Esophagus squamous epithelium (tissue), 5 donors: ENCODE results near the gene CYB561. TPM values are rescaled to one million over a fixed set of nuclear protein-coding genes. Genes with fewer than 3 reads are reported as not detected.

Source experiments
- DNase-seq: peaks from one replicate; lab custom pipeline; 2025; lab: John Stamatoyannopoulos, UW
- H3K27ac ChIP-seq, 4 donors: fragments of 200-600 bp; sonication (generic); one replicate each; pipeline ENCODE4 v1.5.1; 2016 to 2019; ENCODE audit warnings: mild to moderate bottlenecking in 1 of 4
- H3K27me3 ChIP-seq, 4 donors: fragments of 200-600 bp; sonication (generic); 1 replicate in 3 of 4; 2 replicates in 1 of 4; pipeline versions ENCODE4 v1.5.1 to v1.6.0; 2017 to 2021; ENCODE audit warnings: antibody characterized with exemption in 1 of 4
- H3K36me3 ChIP-seq, 3 donors: fragments of 200-600 bp; sonication (generic); one replicate each; pipeline ENCODE4 v1.5.1; 2016 to 2019
- H3K4me1 ChIP-seq, 3 donors: fragments of 200-600 bp; sonication (generic); one replicate each; pipeline ENCODE4 v1.5.1; 2017 to 2019
- H3K4me3 ChIP-seq, 4 donors: fragments of 200-600 bp; sonication (generic); 1 replicate in 3 of 4; 2 replicates in 1 of 4; pipeline ENCODE4 v1.5.1; 2016 to 2019; ENCODE audit warnings: mild to moderate bottlenecking in 2 of 4, moderate library complexity in 1 of 4
- H3K9me3 ChIP-seq, 3 donors: fragments of 200-600 bp; sonication (generic); one replicate each; pipeline ENCODE4 v1.5.1; 2016 to 2019
- POLR2A ChIP-seq, 4 donors: fragments of 450-650 bp; IDR thresholded peaks; one replicate each; pipeline ENCODE4 v1.6.1; 2017; ENCODE audit warnings: antibody characterized with exemption in 4 of 4, mild to moderate bottlenecking in 4 of 4, moderate library complexity in 3 of 4
- WGBS, 2 donors: methylation state at CpG; one replicate each; pipeline ENCODE4 v1.1.5; 2018; 5-methylcytosine and 5-hydroxymethylcytosine counted together
- intact Hi-C: fragments of 100-400 bp; cut with DNase I; formaldehyde crosslinking; loops from one replicate; pipeline ENCODE4 v1.15.0; 2022
- total RNA-seq, 4 donors: library from RNA; depleted of rRNA; stranded (reverse); fragments of >200 nt; gene quantifications; one replicate each; pipeline ENCODE4 v1.1.0, GENCODE V29; 2016
- TF ChIP-seq, protein P1 (sequence below), 6 experiments: fragments of 450-650 bp in 4 of 6; fragments of 200-600 bp in 2 of 6; sonication (generic) in 2 of 6; IDR thresholded peaks; one replicate each; pipeline ENCODE4 v1.5.1; 2016 to 2019; ENCODE audit warnings: antibody characterized with exemption in 6 of 6, mild to moderate bottlenecking in 4 of 6, moderate library complexity in 4 of 6
- donor health status: DM: yes; HTN: yes; CAD: no.

CYB561 gene
- total RNA-seq, 4 donors from 2014 or later = 32.4 to 95.6 (median 42.4) TPM

DNA sequence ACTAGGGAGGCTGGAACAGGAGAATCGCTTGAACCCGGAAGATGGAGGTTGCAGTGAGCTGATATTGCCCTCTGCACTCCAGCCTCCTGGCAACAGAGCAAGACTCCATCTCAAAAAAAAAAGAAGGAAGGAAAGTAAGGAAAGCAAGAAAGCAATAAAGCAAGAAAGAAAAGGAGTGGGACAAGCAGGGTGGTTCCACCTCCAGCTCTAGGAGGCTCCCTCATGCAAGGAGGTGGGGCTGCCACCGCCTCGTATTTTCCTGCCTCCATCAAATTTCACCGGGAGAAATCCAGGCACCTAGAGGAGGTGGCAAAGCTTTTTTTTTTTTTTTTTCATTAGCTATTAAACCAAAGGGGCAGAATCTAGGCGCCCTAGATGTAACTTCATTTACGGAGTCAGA is 1.0 kb downstream of the CYB561 start:
- Histone ChIP-seq H3K9me3 (no peaks in the 10 kb centered on the region), H3K36me3 (peaks cover 0 to 6% (median 0%) of the 10 kb centered on the region in 3 donors), H3K4me1 (peaks cover 21 to 84% (median 36%) of the 10 kb centered on the region in 3 donors), H3K4me3 (peak overlapping the region; percentile 72 to 87 (median 82)), H3K27me3 (no peaks in the 10 kb centered on the region), H3K27ac (peak overlapping the region; percentile 94 to 99 (median 95))
- DNase-seq = no peak
- WGBS, 2 donors = 53 to 56% methylated on average over 5 to 7 of the region's 7 CpGs
- no peak for TF ChIP-seq POLR2A (IDR thresholded peaks at IDR 0.05)
- TF ChIP-seq, protein P1, sequence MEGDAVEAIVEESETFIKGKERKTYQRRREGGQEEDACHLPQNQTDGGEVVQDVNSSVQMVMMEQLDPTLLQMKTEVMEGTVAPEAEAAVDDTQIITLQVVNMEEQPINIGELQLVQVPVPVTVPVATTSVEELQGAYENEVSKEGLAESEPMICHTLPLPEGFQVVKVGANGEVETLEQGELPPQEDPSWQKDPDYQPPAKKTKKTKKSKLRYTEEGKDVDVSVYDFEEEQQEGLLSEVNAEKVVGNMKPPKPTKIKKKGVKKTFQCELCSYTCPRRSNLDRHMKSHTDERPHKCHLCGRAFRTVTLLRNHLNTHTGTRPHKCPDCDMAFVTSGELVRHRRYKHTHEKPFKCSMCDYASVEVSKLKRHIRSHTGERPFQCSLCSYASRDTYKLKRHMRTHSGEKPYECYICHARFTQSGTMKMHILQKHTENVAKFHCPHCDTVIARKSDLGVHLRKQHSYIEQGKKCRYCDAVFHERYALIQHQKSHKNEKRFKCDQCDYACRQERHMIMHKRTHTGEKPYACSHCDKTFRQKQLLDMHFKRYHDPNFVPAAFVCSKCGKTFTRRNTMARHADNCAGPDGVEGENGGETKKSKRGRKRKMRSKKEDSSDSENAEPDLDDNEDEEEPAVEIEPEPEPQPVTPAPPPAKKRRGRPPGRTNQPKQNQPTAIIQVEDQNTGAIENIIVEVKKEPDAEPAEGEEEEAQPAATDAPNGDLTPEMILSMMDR (IDR thresholded peaks at IDR 0.05) = no peak
- intact Hi-C loops = no loop called here

DNA sequence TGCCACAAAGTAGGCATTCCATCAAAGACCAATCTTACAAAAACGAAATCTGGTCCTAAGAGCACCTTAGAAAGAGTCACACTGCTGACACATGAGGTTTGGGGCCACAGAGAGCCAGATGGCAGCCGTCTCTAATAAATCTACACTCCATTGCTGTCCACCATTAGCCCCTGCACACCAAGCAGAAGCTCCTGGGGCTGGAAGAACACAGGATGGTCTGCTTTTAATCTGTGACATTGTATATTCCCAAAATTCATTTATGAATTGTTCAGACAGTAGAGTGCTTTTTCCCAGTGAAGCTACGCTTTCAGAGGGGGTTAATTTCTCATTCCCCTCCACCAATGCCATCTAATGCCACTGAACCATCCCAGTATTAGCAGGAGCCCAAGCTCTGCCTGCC is 1.6 kb downstream of the CYB561 start:
- intact Hi-C loops = no loop called here
- DNase-seq = no peak
- 63 to 67% methylated on average over 3 of the region's 3 CpGs for WGBS, 2 donors
- no peak for TF ChIP-seq POLR2A (IDR thresholded peaks at IDR 0.05)
- TF ChIP-seq, protein P1 (IDR thresholded peaks at IDR 0.05) = no peak
- H3K27ac ChIP-seq = peak overlapping the region in 1 of 4 donors; percentile 34
- no peaks in the 10 kb centered on the region for H3K9me3 ChIP-seq
- H3K36me3 ChIP-seq = peaks cover 0 to 6% (median 0%) of the 10 kb centered on the region in 3 donors
- peaks cover 22 to 84% (median 38%) of the 10 kb centered on the region in 3 donors for H3K4me1 ChIP-seq
- peak overlapping the region in 1 of 4 donors; percentile 87 for H3K4me3 ChIP-seq
- no peaks in the 10 kb centered on the region for H3K27me3 ChIP-seq

DNA sequence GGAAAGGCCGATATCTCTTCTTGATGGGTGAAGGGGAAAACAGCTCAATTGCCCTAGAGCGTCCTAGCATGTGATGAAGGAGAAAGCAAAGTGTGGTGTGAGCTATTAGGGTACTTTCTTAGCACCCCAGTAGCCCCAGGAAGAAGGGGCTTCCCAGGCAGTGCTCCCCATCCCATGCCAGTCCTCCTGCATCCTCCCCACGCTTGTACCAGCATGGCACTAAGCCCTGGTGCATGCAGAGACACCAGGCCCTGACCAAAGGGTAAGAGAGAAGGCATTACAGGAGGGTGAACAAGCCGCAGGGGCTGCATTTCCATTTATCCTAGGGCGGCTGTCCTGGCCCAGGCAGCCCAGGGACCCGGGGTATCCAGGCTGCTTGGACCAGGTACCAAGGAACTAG is 3.1 kb downstream of the CYB561 start:
- H3K9me3 ChIP-seq = no peaks in the 10 kb centered on the region
- intact Hi-C loops = no loop called here
- TF ChIP-seq POLR2A (IDR thresholded peaks at IDR 0.05) = no peak
- TF ChIP-seq, protein P1 (IDR thresholded peaks at IDR 0.05) = no peak
- H3K27me3 ChIP-seq = no peaks in the 10 kb centered on the region
- H3K4me1 ChIP-seq = peaks cover 29 to 87% (median 50%) of the 10 kb centered on the region in 3 donors
- H3K36me3 ChIP-seq = peaks cover 0 to 6% (median 0%) of the 10 kb centered on the region in 3 donors
- WGBS, 2 donors = 89 to 95% methylated on average over 2 to 4 of the region's 6 CpGs
- no peak overlapping the region for H3K4me3 ChIP-seq
- no peak for DNase-seq
- H3K27ac ChIP-seq = no peak overlapping the region

DNA sequence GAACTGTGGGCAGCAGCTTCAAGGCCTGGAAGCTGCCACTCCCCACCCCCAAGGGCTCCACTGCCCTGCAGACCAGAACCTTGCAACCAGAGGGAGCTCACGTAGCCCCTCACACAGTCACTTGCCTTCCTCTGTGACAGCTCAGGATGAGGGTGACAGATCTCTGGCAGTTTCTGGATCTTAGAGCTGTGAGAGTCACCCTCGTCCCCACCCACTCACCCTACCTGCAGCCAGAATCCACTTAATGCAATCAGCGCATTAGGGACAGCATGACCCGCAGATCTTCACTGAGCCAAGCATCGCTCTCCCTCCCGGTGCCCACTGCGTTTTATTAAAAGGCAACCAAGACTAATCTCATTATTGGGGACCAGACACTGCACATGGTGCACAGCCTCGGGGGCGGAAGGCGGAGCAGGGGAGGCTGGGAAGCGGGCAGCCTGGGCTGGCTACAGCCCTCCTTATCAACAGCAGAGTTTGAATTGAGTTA is 3.5 kb downstream of the CYB561 start:
- TF ChIP-seq, protein P1 (IDR thresholded peaks at IDR 0.05) = no peak
- no peak for TF ChIP-seq POLR2A (IDR thresholded peaks at IDR 0.05)
- H3K27me3 ChIP-seq = no peaks in the 10 kb centered on the region
- H3K36me3 ChIP-seq = peaks cover 0 to 6% (median 0%) of the 10 kb centered on the region in 3 donors
- peaks cover 25 to 87% (median 49%) of the 10 kb centered on the region in 3 donors for H3K4me1 ChIP-seq
- no peak overlapping the region for H3K27ac ChIP-seq
- no peaks in the 10 kb centered on the region for H3K9me3 ChIP-seq
- 80 to 81% methylated on average over 9 to 10 of the region's 11 CpGs for WGBS, 2 donors
- intact Hi-C loops = no loop called here
- no peak for DNase-seq
- H3K4me3 ChIP-seq = no peak overlapping the region

DNA sequence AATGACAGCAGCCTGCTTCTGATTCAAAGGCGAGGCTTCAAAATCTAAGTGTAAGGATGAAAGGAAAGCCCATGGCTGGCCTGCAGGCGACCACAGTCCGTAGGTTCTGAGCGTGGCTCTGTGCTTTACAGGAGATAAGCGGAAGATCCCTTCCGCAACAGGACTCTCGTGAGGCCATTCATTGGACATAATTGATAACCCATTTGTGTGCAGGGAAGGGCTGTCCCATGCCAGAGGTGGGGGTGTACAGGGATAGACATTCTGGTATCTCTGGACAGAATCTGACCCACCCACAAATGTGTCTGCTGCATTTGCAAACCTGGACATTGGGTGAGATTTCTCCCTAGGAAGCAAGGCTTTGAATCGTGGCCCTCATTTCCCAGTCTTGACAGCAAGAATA is 4.0 kb downstream of the CYB561 start:
- H3K27ac ChIP-seq = no peak overlapping the region
- TF ChIP-seq, protein P1 (IDR thresholded peaks at IDR 0.05) = no peak
- no peak for TF ChIP-seq POLR2A (IDR thresholded peaks at IDR 0.05)
- H3K4me1 ChIP-seq = peaks cover 20 to 87% (median 46%) of the 10 kb centered on the region in 3 donors
- H3K27me3 ChIP-seq = no peaks in the 10 kb centered on the region
- no peak for DNase-seq
- H3K4me3 ChIP-seq = no peak overlapping the region
- WGBS, 2 donors = 74 to 96% methylated on average over 4 to 7 of the region's 8 CpGs
- peaks cover 0 to 6% (median 0%) of the 10 kb centered on the region in 3 donors for H3K36me3 ChIP-seq
- intact Hi-C loops = no loop called here
- no peaks in the 10 kb centered on the region for H3K9me3 ChIP-seq
